ENCODE results near the gene PIP5K1B.

The PIP5K1B gene

GRCh38 chr9:68738358-68738757, 33.3 kb downstream of the PIP5K1B start:
- DNase-seq (ENCODE audit: low read depth, low spot score) = no peak

- no peak for DNase-seq (ENCODE audit: low read depth, low spot score)
Measured at GRCh38 chr9:68739621-68740174, 34.7 kb downstream of the PIP5K1B start.

- DNase-seq (ENCODE audit: low read depth, low spot score) = no peak
Measured at GRCh38 chr9:68740561-68740960, 35.5 kb downstream of the PIP5K1B start.

- no peak for DNase-seq (ENCODE audit: low read depth, low spot score)
Measured at GRCh38 chr9:68741234-68741633, 36.2 kb downstream of the PIP5K1B start.

- no peak for DNase-seq (ENCODE audit: low read depth, low spot score)
Measured at GRCh38 chr9:68741704-68742332, 36.8 kb downstream of the PIP5K1B start.

GRCh38 chr9:68742333-68742730, 37.3 kb downstream of the PIP5K1B start:
- DNase-seq (ENCODE audit: low read depth, low spot score) = no peak

- DNase-seq (ENCODE audit: low read depth, low spot score) = no peak
Measured at GRCh38 chr9:68744426-68744825, 39.4 kb downstream of the PIP5K1B start.

- no peak for DNase-seq (ENCODE audit: low read depth, low spot score)
Measured at GRCh38 chr9:68746525-68746924, 41.5 kb downstream of the PIP5K1B start.

GRCh38 chr9:68747043-68747533, 42.0 kb downstream of the PIP5K1B start:
- no peak for DNase-seq (ENCODE audit: low read depth, low spot score)

- no peak for DNase-seq (ENCODE audit: low read depth, low spot score)
Measured at GRCh38 chr9:68749135-68749534, 44.1 kb downstream of the PIP5K1B start.

GRCh38 chr9:68749579-68750159, 44.6 kb downstream of the PIP5K1B start:
- DNase-seq (ENCODE audit: low read depth, low spot score) = no peak

- no peak for DNase-seq (ENCODE audit: low read depth, low spot score)
Measured at GRCh38 chr9:68750255-68750654, 45.2 kb downstream of the PIP5K1B start.

GRCh38 chr9:68750786-68751185, 45.7 kb downstream of the PIP5K1B start:
- no peak for DNase-seq (ENCODE audit: low read depth, low spot score)

- DNase-seq (ENCODE audit: low read depth, low spot score) = no peak
Measured at GRCh38 chr9:68751556-68751955, 46.5 kb downstream of the PIP5K1B start.

GRCh38 chr9:68755051-68755450, 50.0 kb downstream of the PIP5K1B start:
- no peak for DNase-seq (ENCODE audit: low read depth, low spot score)

GRCh38 chr9:68755752-68756151, 50.7 kb downstream of the PIP5K1B start:
- no peak for DNase-seq (ENCODE audit: low read depth, low spot score)

GRCh38 chr9:68759981-68760673, 55.1 kb downstream of the PIP5K1B start:
- DNase-seq (ENCODE audit: low read depth, low spot score) = no peak

GRCh38 chr9:68760674-68761333, 55.8 kb downstream of the PIP5K1B start:
- DNase-seq (ENCODE audit: low read depth, low spot score) = no peak

GRCh38 chr9:68762570-68762969, 57.5 kb downstream of the PIP5K1B start:
- no peak for DNase-seq (ENCODE audit: low read depth, low spot score)

GRCh38 chr9:68763104-68763503, 58.1 kb downstream of the PIP5K1B start:
- no peak for DNase-seq (ENCODE audit: low read depth, low spot score)

- DNase-seq (ENCODE audit: low read depth, low spot score) = no peak
Measured at GRCh38 chr9:68768619-68769018, 63.6 kb downstream of the PIP5K1B start.

- no peak for DNase-seq (ENCODE audit: low read depth, low spot score)
Measured at GRCh38 chr9:68769852-68770251, 64.8 kb downstream of the PIP5K1B start.

Measured in brain pericyte (primary cell).